NCI-H146 treated with DMSO at 0.1 percent for 48 hours (cell line): ENCODE data around the gene PLCD3.
"Not testable (repeated sequence)": the region's sequence is repeated elsewhere in the genome, so short reads cannot be mapped to it uniquely, and the experiment has no call there.

Experiments
- DNase-seq: peaks from one replicate; lab custom pipeline; 2025; ENCODE audit not compliant: unreplicated experiment; lab: John Stamatoyannopoulos, UW

The PLCD3 gene

GRCh38 chr17:45135192-45135977 lies 3.1 kb upstream of the PLCD3 start, which contains the start of gene ACBD4:
TSS of gene ACBD4 (plus strand) at chr17:45135687. CDS start at chr17:45136145, 458 bp downstream.
- peak; percentile 93 for DNase-seq

- DNase-seq = peak; percentile 58
Observed at GRCh38 chr17:45132572-45133463, 503 bp upstream of the PLCD3 start.

GRCh38 chr17:45131616-45132319 lies 547 bp downstream of the PLCD3 start:
- peak; percentile 17 for DNase-seq

- no peak for DNase-seq
Observed at GRCh38 chr17:45130681-45131615, 1.4 kb downstream of the PLCD3 start.

- no peak for DNase-seq
Observed at GRCh38 chr17:45129940-45130680, 2.2 kb downstream of the PLCD3 start.

GRCh38 chr17:45129426-45129939 lies 2.8 kb downstream of the PLCD3 start:
- no peak for DNase-seq

- DNase-seq = no peak
Observed at GRCh38 chr17:45128989-45129388, 3.3 kb downstream of the PLCD3 start.

GRCh38 chr17:45128331-45128730 lies 4.0 kb downstream of the PLCD3 start:
- DNase-seq = no peak

GRCh38 chr17:45127548-45128300 lies 4.6 kb downstream of the PLCD3 start:
- DNase-seq = no peak

GRCh38 chr17:45127207-45127547 lies 5.1 kb downstream of the PLCD3 start:
- no peak for DNase-seq

- DNase-seq = no peak
Observed at GRCh38 chr17:45125509-45125908, 6.8 kb downstream of the PLCD3 start.

- DNase-seq = not testable (repeated sequence)
Observed at GRCh38 chr17:45124797-45125122, 7.6 kb downstream of the PLCD3 start.

- no peak for DNase-seq
Observed at GRCh38 chr17:45123930-45124796, 8.2 kb downstream of the PLCD3 start.

- no peak for DNase-seq
Observed at GRCh38 chr17:45123076-45123770, 9.1 kb downstream of the PLCD3 start.

- DNase-seq = no peak
Observed at GRCh38 chr17:45121055-45121454, 11.3 kb downstream of the PLCD3 start.

GRCh38 chr17:45120558-45120957 lies 11.8 kb downstream of the PLCD3 start:
- DNase-seq = no peak

GRCh38 chr17:45119964-45120363 lies 12.4 kb downstream of the PLCD3 start:
- DNase-seq = no peak
